SW480 (cell line): ENCODE results near the gene CA10.

Experiments
- DNase-seq: peaks from one replicate; pipeline ENCODE4 v3.0.0-alpha.2; 2016; ENCODE audit warnings: low spot score

CA10 gene

GRCh38 chr17:51724043-51724580, 434.4 kb downstream of the CA10 start:
- DNase-seq = no peak

DNA sequence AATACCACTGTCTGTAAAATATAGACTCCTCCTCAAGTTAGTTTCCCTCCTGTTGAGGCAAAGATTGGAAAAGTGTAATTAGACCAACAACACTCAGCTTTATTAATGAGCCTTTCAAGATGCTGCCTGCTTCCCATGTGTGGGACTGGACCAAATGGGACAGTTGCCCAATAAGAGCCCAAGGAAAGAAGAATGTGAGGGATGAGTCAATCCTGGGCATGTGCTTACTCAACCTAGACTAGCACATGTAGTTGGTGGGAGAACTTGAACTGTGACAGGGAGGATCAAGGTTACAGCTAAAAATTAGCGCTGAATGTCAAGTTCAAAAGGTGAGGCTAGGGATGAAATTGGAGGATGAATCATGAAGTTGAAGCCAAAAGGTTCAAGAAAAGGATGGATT, 435.5 kb downstream of the CA10 start:
- no peak for DNase-seq

DNA sequence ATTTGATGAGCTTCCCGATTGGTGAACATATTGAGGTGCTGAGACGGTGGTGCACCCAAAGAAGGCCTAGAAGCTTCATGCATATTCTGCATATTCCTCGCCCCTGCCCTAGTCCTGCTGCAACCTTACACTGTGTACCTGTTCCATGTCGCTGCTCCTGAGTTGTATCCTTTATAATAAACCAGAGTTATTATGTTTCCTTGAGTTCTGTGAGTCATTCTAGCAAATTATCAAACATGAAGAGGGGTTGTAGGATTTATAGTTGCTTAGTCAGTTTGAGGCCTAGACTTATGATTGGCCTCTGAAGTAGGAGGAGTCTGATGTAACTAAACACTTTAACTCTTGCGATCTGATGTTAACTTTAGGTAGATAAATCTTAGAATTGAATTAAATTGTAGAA, 436.8 kb downstream of the CA10 start:
- DNase-seq = no peak

- no peak for DNase-seq
Measured at GRCh38 chr17:51720439-51720838, 438.1 kb downstream of the CA10 start.

DNA sequence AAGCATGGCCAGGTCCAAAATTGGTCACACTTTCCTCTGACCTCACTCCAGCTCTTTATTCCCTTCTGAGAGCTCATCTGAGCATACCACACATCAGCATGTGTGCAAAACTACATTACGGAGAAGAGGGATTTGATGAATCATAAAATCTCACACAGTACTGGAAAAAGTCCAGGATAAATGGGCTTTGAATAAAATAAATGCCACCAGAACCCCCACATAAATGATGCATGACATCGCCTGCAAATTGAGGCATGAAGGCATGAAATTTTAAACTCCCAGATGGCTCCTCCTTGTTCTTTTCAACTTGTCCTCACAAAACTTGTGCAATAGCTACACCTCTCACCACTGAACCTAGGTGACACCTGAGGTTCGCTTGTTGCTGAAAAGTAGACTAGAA, 439.5 kb downstream of the CA10 start:
- DNase-seq = no peak

- DNase-seq = no peak
Measured at GRCh38 chr17:51711581-51711980, 446.9 kb downstream of the CA10 start.

GRCh38 chr17:51710634-51710979, 447.9 kb downstream of the CA10 start:
- no peak for DNase-seq

DNA sequence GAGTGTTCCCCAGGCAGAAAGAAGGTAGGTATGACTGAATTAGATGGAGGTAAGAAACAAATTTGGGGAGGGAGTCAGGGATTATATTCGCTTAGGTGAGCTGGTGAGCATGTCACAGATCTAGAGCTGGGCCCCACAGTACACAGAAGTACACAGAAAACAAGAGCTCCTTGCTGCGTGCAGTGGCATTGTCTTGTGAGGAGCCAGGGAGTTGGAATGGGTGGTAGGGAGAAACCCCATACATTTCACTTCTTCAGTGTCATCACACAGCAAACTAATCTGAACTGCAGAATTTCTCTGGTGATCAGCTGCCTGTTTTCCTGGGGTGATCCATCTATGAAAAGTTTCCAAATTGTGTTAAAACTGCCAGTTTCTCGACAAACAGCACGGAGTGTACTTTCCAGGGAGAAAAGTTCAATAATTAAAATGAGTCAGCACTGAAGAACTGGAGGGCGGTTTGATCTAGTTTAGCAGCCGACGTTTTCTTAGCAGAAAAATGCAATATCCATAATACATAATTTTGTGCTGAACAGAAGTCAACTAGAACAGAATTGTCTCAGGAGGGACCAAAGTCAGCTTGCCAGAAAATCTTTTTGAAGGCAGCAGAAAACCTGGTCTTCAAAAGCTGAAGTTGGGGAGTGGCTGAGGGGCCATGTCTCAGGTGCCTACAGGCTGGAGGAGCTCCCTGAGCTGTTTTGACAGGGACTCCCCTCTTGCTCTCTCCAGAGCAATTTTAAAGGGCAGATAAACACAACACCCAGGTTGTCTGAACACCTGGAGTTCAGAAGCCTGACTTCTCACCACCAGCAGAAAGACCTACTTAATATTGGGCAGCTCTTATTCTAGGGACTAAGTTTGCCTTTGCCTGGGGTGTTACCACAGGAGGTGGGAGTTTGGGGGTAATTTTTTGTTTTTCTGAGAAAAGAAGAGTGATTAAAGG, 448.6 kb downstream of the CA10 start:
- DNase-seq = no peak

DNA sequence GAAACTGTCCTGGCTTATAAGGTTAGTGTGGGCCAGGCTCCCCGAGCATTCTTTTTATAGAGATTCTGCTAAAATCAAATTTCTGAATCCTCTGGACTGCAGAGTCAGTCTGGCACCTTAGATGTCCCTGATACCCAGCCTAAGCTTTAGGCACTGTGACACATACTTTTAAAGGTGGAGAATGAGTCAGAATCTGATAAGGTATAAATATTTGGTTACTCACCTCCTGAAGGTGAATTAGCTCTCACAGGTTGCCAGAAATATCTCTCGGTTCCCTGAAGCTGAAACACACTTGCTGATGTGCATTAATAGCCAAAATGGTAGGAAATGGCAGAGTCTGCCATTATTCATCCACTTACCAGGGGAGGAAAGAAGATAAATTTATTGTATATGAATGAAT, 451.3 kb downstream of the CA10 start:
- no peak for DNase-seq

DNA sequence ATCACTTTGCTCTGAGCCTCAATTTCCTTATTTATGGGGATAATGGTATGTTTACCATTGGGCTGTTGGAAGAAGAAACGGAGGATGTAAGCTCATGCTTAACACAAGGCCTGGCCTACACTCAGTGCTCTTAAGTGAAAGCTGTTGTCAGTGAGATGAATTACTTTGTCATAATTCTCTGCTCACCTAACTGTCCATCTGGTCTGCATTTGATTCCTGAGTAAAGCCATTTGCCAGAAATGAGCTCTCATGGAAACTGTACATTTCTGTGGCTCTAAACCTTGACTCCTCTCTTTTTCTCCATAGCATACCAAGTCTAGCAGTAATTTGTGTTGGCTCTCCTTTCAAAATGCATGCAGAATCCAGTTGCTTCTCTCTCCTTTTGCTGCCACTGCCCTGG, 452.4 kb downstream of the CA10 start:
- no peak for DNase-seq

GRCh38 chr17:51703361-51704341, 454.9 kb downstream of the CA10 start:
- DNase-seq = no peak

- DNase-seq = no peak
Measured at GRCh38 chr17:51702963-51703360, 455.6 kb downstream of the CA10 start.

DNA sequence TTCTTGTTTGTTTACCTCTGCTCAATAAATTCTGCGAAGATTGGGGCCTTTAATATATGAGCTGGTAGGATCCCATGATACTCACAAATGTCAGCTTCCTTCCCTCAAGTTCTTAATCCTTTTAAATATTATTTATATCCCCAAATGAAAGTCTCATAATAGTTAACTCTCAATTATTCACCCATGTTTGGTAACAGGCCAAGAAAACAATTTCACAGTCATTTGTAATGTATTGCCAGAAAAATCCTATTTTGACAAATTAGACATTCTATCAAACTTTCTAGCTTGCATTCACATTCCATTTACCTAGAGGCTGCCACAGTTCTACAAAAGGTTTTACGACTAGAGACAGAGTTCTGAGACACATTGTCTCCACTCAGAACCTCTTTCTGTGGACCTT, 457.0 kb downstream of the CA10 start:
- no peak for DNase-seq

DNA sequence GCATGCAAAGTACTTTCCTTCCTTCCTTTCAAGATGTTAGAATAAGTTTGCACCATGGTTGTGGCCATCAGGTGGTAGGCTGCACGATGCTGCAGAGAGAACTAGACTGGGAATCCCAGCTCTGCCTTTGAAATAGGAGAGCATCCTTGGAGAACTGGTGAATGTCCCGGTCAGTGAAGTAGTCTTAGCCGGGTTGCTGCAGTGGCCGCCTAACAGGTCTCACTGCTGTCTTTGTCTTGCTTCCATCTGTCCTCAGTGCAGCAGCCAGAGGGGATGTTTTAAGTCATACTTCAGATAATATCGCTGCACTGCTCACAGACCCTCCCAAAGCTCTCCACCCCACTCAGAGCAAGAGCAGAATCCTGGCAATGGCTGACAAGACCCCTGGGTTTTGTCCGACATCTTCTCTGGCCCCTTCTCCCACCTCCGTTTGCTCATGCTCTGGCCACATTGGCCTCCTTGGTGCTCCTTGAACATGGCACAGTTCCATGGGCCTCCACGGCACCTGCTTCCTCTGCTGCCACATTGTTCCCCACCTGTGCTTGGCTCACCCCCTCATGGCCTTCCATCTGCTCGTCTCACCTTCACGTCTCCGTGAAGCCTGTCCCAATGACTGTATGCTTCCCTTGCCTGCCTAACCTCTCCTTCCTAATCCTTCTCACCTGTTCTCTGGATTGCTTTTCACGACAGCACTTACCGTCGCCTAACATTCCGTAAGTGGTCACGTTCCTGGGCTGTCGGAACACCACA, 458.3 kb downstream of the CA10 start:
- no peak for DNase-seq

DNA sequence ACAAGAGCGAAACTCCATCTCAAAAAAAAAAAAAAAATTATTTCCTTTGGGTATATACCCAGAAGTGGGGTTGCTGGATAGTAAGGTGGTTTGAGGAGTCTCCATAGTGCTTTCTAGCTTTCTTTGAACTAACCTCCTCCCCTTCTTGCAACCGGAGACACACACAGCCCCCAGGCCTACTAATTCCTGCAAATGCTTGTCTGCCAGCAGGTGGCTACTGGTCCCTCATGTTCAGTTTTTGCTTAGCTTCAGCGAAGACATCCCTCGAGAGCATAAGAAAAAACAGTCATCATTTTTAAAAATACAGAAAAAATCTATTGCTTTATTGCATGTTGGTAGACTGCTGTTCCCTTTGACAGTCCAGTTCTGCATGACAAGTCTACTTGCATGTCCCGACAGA, 459.2 kb downstream of the CA10 start:
- no peak for DNase-seq

- DNase-seq = no peak
Measured at GRCh38 chr17:51692917-51693316, 465.6 kb downstream of the CA10 start.

GRCh38 chr17:51687887-51688286, 470.6 kb downstream of the CA10 start:
- DNase-seq = no peak

- no peak for DNase-seq
Measured at GRCh38 chr17:51685287-51685909, 473.1 kb downstream of the CA10 start.

DNA sequence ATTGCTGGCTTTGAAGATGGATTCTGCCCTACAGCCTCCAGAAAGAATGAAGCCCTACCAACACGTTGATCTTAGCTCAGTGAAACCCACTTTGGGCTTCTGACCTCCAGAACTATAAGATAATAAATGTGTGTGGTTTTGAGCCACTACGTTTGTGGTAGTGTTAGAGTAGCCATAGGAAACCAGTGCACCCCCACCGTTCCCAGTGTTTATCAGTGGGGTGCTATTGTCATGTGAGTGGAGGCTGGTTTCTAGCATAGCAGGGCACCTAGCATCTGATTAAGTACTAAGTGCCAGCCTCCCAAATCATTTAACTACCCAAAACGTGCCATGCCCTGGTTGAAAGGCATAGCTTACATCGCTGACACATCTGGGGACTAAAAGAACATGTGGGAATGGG, 474.3 kb downstream of the CA10 start:
- no peak for DNase-seq

- no peak for DNase-seq
Measured at GRCh38 chr17:51683291-51683690, 475.2 kb downstream of the CA10 start.

DNA sequence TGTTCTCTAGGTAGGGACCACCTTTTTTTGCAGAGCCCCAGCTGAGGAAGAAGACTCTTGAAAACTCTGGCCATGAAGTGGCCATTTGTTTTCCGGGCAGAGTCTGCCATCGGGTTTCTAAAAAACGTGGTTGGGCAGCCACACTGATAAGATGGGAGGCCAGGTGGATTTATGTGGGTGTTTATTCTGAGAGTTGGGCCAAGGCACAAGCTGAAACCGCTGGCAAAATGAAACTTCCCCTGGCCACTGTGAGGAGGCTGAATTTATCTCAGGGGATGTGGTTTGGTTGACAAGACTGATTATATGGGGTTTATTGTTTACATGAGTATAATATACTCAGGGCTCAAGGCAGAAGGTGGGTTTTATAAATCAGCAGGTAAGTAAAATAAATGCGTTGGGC, 476.4 kb downstream of the CA10 start:
- no peak for DNase-seq

- DNase-seq = no peak
Measured at GRCh38 chr17:51677875-51678274, 480.6 kb downstream of the CA10 start.
